IgD-negative memory B cell (primary cell): ENCODE data around the gene GPR161. TPM values are rescaled to one million over a fixed set of nuclear protein-coding genes. Genes with fewer than 3 reads are reported as not detected.

ENCODE experiments used
- polyA plus RNA-seq: library from polyadenylated mRNA; unstranded; fragments of 300-500 nt; fragmentation: Illumina TruSeq; gene quantifications from one replicate; pipeline ENCODE4 v1.2.3, GENCODE V29; 2021

The GPR161 gene
- polyA plus RNA-seq, 1 donor from 2014 or later: not detected

Other genes with a start within 250 kb of the GPR161 start
- gene ADCY10, start 222.8 kb downstream of the GPR161 start, polyA plus RNA-seq: 0.49 TPM
- gene DCAF6, start 200.2 kb downstream of the GPR161 start, polyA plus RNA-seq: 11.9 TPM
- 69.3 TPM for gene MPC2, start 199.9 kb downstream of the GPR161 start, polyA plus RNA-seq
- 28.5 TPM for gene TIPRL, start 42.0 kb upstream of the GPR161 start, polyA plus RNA-seq
- 46.5 TPM for gene SFT2D2, start 89.1 kb upstream of the GPR161 start, polyA plus RNA-seq
- 2.5 TPM for gene TBX19, start 143.9 kb upstream of the GPR161 start, polyA plus RNA-seq